NCI-H1436 (cell line): ENCODE data around the gene ELFN1.

Experiments
- DNase-seq: peaks from one replicate; lab custom pipeline; 2025; lab: John Stamatoyannopoulos, UW

ELFN1 gene

GRCh38 chr7:1675673-1676549, 5.8 kb downstream of the ELFN1 start:
- DNase-seq = no peak

GRCh38 chr7:1676550-1677078, 6.5 kb downstream of the ELFN1 start:
- DNase-seq = no peak

GRCh38 chr7:1677206-1678080, 7.4 kb downstream of the ELFN1 start:
- no peak for DNase-seq

- no peak for DNase-seq
These were observed 8.0 kb downstream of the ELFN1 start for GRCh38 chr7:1678081-1678543.

- no peak for DNase-seq
These were observed 8.7 kb downstream of the ELFN1 start for GRCh38 chr7:1678571-1679325.

GRCh38 chr7:1679326-1679965, 9.4 kb downstream of the ELFN1 start:
- DNase-seq = no peak

- no peak for DNase-seq
These were observed 10.1 kb downstream of the ELFN1 start for GRCh38 chr7:1679966-1680730.

- no peak for DNase-seq
These were observed 11.5 kb downstream of the ELFN1 start for GRCh38 chr7:1681581-1681980.

GRCh38 chr7:1685000-1685624, 15.0 kb downstream of the ELFN1 start:
- DNase-seq = no peak

GRCh38 chr7:1688542-1688941, 18.5 kb downstream of the ELFN1 start:
- no peak for DNase-seq

- DNase-seq = no peak
These were observed 19.2 kb downstream of the ELFN1 start for GRCh38 chr7:1689311-1689710.

GRCh38 chr7:1690359-1690958, 20.4 kb downstream of the ELFN1 start:
- no peak for DNase-seq

- DNase-seq = no peak
These were observed 21.0 kb downstream of the ELFN1 start for GRCh38 chr7:1691096-1691495.

- no peak for DNase-seq
These were observed 21.8 kb downstream of the ELFN1 start for GRCh38 chr7:1691601-1692514.

- DNase-seq = no peak
These were observed 22.7 kb downstream of the ELFN1 start for GRCh38 chr7:1692515-1693418.

GRCh38 chr7:1693419-1693990, 23.4 kb downstream of the ELFN1 start:
- DNase-seq = peak; percentile 37

- peak; percentile 66 for DNase-seq
These were observed 24.0 kb downstream of the ELFN1 start for GRCh38 chr7:1693991-1694524.
